CD8-positive, alpha-beta memory T cell (primary cell): ENCODE data around the gene METAP1D. TPM values are rescaled to one million over a fixed set of nuclear protein-coding genes. Genes with fewer than 3 reads are reported as not detected.

Source experiments
- CTCF ChIA-PET: fragments of 350-600 bp; sonication (Branson Sonifier 250); formaldehyde crosslinking; loops from one replicate; lab custom pipeline; 2021; ENCODE audit warnings: antibody characterized with exemption; lab: Charles Lee
- POLR2A ChIA-PET: fragments of 350-600 bp; sonication (Branson Sonifier 250); formaldehyde crosslinking; loops from one replicate; lab custom pipeline; 2021; ENCODE audit warnings: antibody characterized with exemption; lab: Charles Lee
- DNase-seq, 5 donors: peaks; one replicate each; pipeline versions ENCODE4 v3.0.0 to v3.0.0-alpha.2; 2020 to 2022; ENCODE audit warnings: mixed read lengths in 1 of 5
- H3K27ac ChIP-seq: one replicate; pipeline ENCODE4 v1.7.0; 2013; ENCODE audit warnings: low read depth, mild to moderate bottlenecking, low read length, moderate library complexity
- H3K27me3 ChIP-seq: 2 replicates; pipeline ENCODE4 v1.7.0; 2013; ENCODE audit warnings: low read length, mild to moderate bottlenecking; ENCODE audit not compliant: insufficient read depth, poor library complexity, severe bottlenecking
- H3K36me3 ChIP-seq: 2 replicates; pipeline ENCODE4 v1.7.0; 2013; ENCODE audit warnings: mild to moderate bottlenecking, low read length, moderate library complexity; ENCODE audit not compliant: insufficient read depth
- H3K4me1 ChIP-seq: 2 replicates; pipeline ENCODE4 v1.7.0; 2013; ENCODE audit warnings: mild to moderate bottlenecking, low read length, moderate library complexity; ENCODE audit not compliant: insufficient read depth
- H3K4me3 ChIP-seq: 2 replicates; pipeline ENCODE4 v1.7.0; 2013; ENCODE audit warnings: mild to moderate bottlenecking, low read length
- H3K9me3 ChIP-seq: 2 replicates; pipeline ENCODE4 v1.7.0; 2013; ENCODE audit warnings: mild to moderate bottlenecking, low read length
- H3K27ac Mint-ChIP-seq, 8 donors: one replicate each; pipeline ENCODE4 v1.8.0; 2020 to 2021; ENCODE audit warnings: mixed read lengths in 8 of 8, mild to moderate bottlenecking in 6 of 8, inconsistent platforms in 3 of 8, moderate library complexity in 3 of 8
- H3K27me3 Mint-ChIP-seq, 2 donors: one replicate each; pipeline ENCODE4 v1.8.0; 2020 to 2021; ENCODE audit warnings: mixed read lengths in 2 of 2, mild to moderate bottlenecking in 1 of 2, moderate library complexity in 1 of 2
- H3K36me3 Mint-ChIP-seq, 3 donors: one replicate each; pipeline ENCODE4 v1.8.0; 2020 to 2021; ENCODE audit warnings: mixed read lengths in 3 of 3, inconsistent platforms in 1 of 3, mild to moderate bottlenecking in 1 of 3
- H3K4me1 Mint-ChIP-seq, 3 donors: one replicate each; pipeline ENCODE4 v1.8.0; 2020 to 2021; ENCODE audit warnings: mixed read lengths in 3 of 3, inconsistent platforms in 1 of 3, mild to moderate bottlenecking in 1 of 3
- H3K4me3 Mint-ChIP-seq, 7 donors: one replicate each; pipeline ENCODE4 v1.8.0; 2020 to 2021; ENCODE audit warnings: mixed read lengths in 7 of 7, mild to moderate bottlenecking in 6 of 7, moderate library complexity in 4 of 7, inconsistent platforms in 2 of 7
- H3K9me3 Mint-ChIP-seq, 5 donors: one replicate each; pipeline ENCODE4 v1.8.0; 2020 to 2022; ENCODE audit warnings: mixed read lengths in 5 of 5, mild to moderate bottlenecking in 3 of 5, moderate library complexity in 2 of 5, inconsistent platforms in 1 of 5
- polyA plus RNA-seq: library from polyadenylated mRNA; unstranded; fragments of 300-500 nt; fragmentation: Illumina TruSeq; gene quantifications from one replicate; pipeline ENCODE4 v1.2.3, GENCODE V29; 2021
- total RNA-seq, 2 experiments: library from RNA; stranded (reverse); gene quantifications; one replicate each; pipeline ENCODE4 v1.2.3, GENCODE V29; 2021

Gene METAP1D
- total and polyA plus RNA-seq, 3 experiments from 2014 or later = 2.7 to 10.2 (median 9.0) TPM

DNA sequence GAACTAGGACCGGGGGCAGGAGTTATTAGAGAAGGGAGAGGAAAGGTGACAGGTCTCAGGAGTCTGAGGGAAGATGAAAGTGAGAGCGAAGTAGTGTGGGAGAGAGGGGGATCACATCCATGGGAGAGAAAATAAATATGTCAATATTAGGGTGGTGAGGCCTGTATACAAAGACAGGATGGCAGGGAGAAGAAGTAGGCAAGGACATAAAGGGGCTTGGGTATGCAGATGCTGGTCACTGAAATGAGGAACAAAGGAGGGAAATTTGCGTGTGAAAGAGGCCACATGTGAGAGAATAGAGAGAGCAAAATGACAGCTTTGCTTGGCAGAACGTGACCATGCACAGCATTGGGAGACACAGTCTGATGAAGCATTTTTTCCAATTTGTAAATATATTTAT, 13.6 kb downstream of the METAP1D start:
- H3K36me3 Mint-ChIP-seq = peaks cover 2 to 12% (median 4%) of the 10 kb centered on the region in 3 donors
- H3K4me3 Mint-ChIP-seq = no peak overlapping the region
- ChIA-PET POLR2A (no interaction called here), CTCF (no interaction called here)
- H3K27ac Mint-ChIP-seq = peak overlapping the region in 1 of 8 donors; percentile 35
- peaks cover 9% of the 10 kb centered on the region for H3K4me1 ChIP-seq
- no peaks in the 10 kb centered on the region for H3K9me3 Mint-ChIP-seq
- H3K36me3 ChIP-seq = no peaks in the 10 kb centered on the region
- H3K4me1 Mint-ChIP-seq = peaks cover 19 to 29% (median 26%) of the 10 kb centered on the region in 3 donors
- no peaks in the 10 kb centered on the region for H3K27me3 Mint-ChIP-seq
- no peaks in the 10 kb centered on the region for H3K27me3 ChIP-seq
- no peaks in the 10 kb centered on the region for H3K9me3 ChIP-seq
- no peak for DNase-seq
- H3K4me3 ChIP-seq = no peak overlapping the region
- H3K27ac ChIP-seq = no peak overlapping the region

DNA sequence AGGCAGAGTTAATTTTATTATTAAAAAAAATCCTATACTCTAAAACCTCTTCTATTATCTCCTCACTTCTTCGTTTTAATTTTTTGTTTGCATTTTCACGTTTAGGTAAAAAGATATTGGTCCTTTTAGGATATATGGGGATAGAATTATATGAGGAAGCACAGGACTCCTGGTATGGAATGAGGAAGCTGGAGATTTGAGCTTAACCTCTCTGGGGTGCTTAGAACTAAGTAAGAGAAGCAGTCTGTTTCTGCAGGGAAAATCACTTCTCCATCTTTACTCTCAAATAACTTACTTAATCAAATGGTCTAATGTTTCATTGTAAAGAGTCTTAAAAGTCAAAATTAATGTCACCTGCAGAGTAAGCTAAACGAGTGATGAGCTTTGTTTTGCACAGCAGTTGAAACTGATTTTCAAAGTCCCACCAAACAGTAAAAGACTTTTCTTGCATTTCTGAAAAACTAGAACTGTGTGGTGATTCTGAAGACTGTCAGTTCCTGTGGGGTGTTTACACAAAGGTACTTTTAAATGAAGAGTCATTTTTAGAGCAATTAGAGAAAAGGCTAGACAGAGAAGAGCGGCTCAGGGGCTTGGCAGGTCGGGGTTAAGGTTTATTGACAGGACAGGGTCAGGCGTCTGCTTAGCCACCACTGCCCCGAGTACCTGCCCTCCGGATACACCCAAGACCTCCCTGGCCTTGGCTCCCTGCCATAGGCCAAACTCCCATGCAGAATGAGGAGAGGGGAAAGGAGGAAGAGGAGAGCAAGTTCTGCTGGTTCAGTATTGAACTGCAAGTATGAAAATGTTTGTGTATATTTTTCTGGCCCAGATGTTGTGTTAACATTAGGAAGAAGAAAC, 21.6 kb downstream of the METAP1D start:
- Mint-ChIP-seq H3K9me3 (no peaks in the 10 kb centered on the region), H3K4me3 (no peak overlapping the region), H3K4me1 (no peaks in the 10 kb centered on the region), H3K27me3 (no peaks in the 10 kb centered on the region), H3K27ac (no peak overlapping the region), H3K36me3 (peaks cover 0 to 6% (median 4%) of the 10 kb centered on the region in 3 donors)
- Histone ChIP-seq H3K27ac (peak overlapping the region; percentile 3), H3K27me3 (no peaks in the 10 kb centered on the region), H3K4me3 (no peak overlapping the region), H3K36me3 (no peaks in the 10 kb centered on the region), H3K9me3 (no peaks in the 10 kb centered on the region), H3K4me1 (no peaks in the 10 kb centered on the region)
- POLR2A ChIA-PET = no interaction called here
- no peak for DNase-seq
- CTCF ChIA-PET = no interaction called here

- no peak overlapping the region for H3K27ac ChIP-seq
- CTCF ChIA-PET = no interaction called here
- Mint-ChIP-seq H3K36me3 (peaks cover 0 to 6% (median 4%) of the 10 kb centered on the region in 3 donors), H3K27me3 (no peaks in the 10 kb centered on the region), H3K4me3 (no peak overlapping the region), H3K4me1 (no peaks in the 10 kb centered on the region), H3K9me3 (no peaks in the 10 kb centered on the region), H3K27ac (peak overlapping the region in 1 of 8 donors; percentile 43)
- no peak for DNase-seq
- no peaks in the 10 kb centered on the region for H3K36me3 ChIP-seq
- H3K9me3 ChIP-seq = no peaks in the 10 kb centered on the region
- POLR2A ChIA-PET = no interaction called here
- H3K4me1 ChIP-seq = no peaks in the 10 kb centered on the region
- H3K4me3 ChIP-seq = no peak overlapping the region
- no peaks in the 10 kb centered on the region for H3K27me3 ChIP-seq
These were observed 22.2 kb downstream of the METAP1D start for GRCh38 chr2:172021955-172022354.

DNA sequence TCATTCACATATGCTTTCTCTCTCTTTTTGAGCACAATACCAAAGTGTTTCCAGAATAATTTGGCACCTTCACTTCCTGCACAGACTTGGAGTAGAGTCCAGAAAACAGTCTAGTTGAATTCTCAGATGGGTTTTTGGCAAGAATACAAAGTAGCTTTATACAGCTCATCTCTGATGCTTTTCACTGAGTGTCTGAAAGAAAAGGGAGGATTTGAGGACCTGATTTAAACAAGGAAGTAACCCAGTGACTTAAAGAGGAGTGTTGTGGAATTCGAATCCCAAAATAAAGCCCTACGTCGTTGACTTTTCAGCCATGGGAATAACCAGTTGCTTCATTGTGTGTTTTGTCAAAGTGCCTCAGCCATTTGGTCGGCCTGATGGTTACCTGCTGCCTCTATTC, 31.8 kb downstream of the METAP1D start:
- H3K36me3 ChIP-seq = no peaks in the 10 kb centered on the region
- H3K4me3 ChIP-seq = no peak overlapping the region
- Mint-ChIP-seq H3K4me1 (no peaks in the 10 kb centered on the region), H3K36me3 (no peaks in the 10 kb centered on the region), H3K9me3 (no peaks in the 10 kb centered on the region), H3K27ac (peak overlapping the region in 1 of 8 donors; percentile 54), H3K4me3 (no peak overlapping the region), H3K27me3 (no peaks in the 10 kb centered on the region)
- no peaks in the 10 kb centered on the region for H3K4me1 ChIP-seq
- no peak for DNase-seq
- no peaks in the 10 kb centered on the region for H3K27me3 ChIP-seq
- ChIA-PET CTCF (no interaction called here), POLR2A (no interaction called here)
- H3K27ac ChIP-seq = no peak overlapping the region
- H3K9me3 ChIP-seq = no peaks in the 10 kb centered on the region

DNA sequence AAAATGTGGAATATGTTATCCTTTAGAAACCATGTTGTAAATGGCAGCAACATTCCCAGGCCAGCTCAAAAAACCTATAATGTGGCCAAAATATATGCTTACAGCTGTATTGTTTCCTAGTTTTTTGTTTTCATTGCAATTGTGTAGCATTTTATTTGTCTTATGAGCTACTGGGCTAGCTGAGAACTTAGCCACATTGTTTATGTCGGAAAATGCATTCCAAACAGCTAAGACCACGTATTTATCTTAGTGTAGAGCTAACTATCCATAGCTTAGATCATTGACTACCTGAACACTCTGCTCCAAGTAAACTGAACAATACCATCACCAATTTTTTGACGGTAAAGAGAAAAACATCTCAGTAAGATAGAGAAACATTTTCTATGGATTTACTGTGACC, 38.4 kb downstream of the METAP1D start:
- Mint-ChIP-seq H3K9me3 (no peaks in the 10 kb centered on the region), H3K4me1 (no peaks in the 10 kb centered on the region), H3K27me3 (no peaks in the 10 kb centered on the region), H3K27ac (no peak overlapping the region), H3K4me3 (no peak overlapping the region), H3K36me3 (peaks cover 0 to 3% (median 0%) of the 10 kb centered on the region in 3 donors)
- ChIA-PET POLR2A (no interaction called here), CTCF (interaction anchor here (0.9 kb wide), 1 partner anchor 12 kb away, joined by 3 read pairs; no protein-coding TSS in a partner anchor)
- Histone ChIP-seq H3K4me1 (no peaks in the 10 kb centered on the region), H3K4me3 (no peak overlapping the region), H3K9me3 (no peaks in the 10 kb centered on the region), H3K27ac (no peak overlapping the region), H3K27me3 (no peaks in the 10 kb centered on the region), H3K36me3 (no peaks in the 10 kb centered on the region)
- no peak for DNase-seq

GRCh38 chr2:172038604-172039003, 38.9 kb downstream of the METAP1D start:
- Mint-ChIP-seq H3K27me3 (no peaks in the 10 kb centered on the region), H3K27ac (no peak overlapping the region), H3K36me3 (peaks cover 0 to 3% (median 0%) of the 10 kb centered on the region in 3 donors), H3K4me3 (no peak overlapping the region), H3K9me3 (no peaks in the 10 kb centered on the region), H3K4me1 (no peaks in the 10 kb centered on the region)
- Histone ChIP-seq H3K9me3 (no peaks in the 10 kb centered on the region), H3K4me3 (no peak overlapping the region), H3K36me3 (no peaks in the 10 kb centered on the region), H3K27ac (no peak overlapping the region), H3K27me3 (no peaks in the 10 kb centered on the region), H3K4me1 (no peaks in the 10 kb centered on the region)
- ChIA-PET CTCF (interaction anchor here (0.9 kb wide), 1 partner anchor 11 kb away, joined by 3 read pairs; no protein-coding TSS in a partner anchor), POLR2A (no interaction called here)
- no peak for DNase-seq

DNA sequence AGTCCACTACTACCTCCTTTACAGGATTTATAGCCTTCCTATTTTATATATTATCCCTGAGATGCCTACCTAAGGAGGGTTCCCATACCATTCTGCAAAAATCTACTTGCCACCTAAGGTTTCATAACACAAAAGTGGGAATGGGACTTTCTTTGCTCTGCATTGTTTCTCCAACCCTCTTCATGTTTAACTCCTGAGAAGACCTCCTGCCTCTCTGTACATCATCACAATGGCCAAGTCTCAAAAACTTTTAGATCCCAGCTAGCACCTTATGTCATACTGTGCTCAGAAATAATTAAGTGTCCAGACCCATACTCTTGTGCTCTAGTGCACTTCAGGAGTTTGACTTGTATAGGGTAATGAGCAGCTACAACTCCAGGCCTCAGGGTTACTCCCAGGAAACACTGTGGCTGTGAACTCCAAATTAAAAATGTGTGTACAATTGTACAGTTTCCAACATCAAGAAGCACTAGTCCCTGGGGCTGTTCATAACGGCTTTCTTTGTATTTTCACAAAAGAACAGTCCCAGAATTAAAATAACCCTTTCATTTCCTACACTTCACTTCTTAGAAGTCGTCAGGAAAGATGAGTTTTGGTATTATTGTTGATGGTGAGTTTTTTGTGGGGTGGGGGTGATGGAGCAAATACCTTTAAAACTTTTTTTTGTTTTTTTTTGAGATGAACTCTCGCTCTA, 39.4 kb downstream of the METAP1D start:
- Mint-ChIP-seq H3K27ac (no peak overlapping the region), H3K36me3 (peaks cover 0 to 3% (median 0%) of the 10 kb centered on the region in 3 donors), H3K4me1 (no peaks in the 10 kb centered on the region), H3K4me3 (no peak overlapping the region), H3K27me3 (no peaks in the 10 kb centered on the region), H3K9me3 (no peaks in the 10 kb centered on the region)
- ChIA-PET CTCF (no interaction called here), POLR2A (no interaction called here)
- Histone ChIP-seq H3K36me3 (no peaks in the 10 kb centered on the region), H3K9me3 (no peaks in the 10 kb centered on the region), H3K4me1 (no peaks in the 10 kb centered on the region), H3K27me3 (no peaks in the 10 kb centered on the region), H3K27ac (no peak overlapping the region), H3K4me3 (no peak overlapping the region)
- no peak for DNase-seq

- CTCF ChIA-PET = no interaction called here
- Histone ChIP-seq H3K9me3 (no peaks in the 10 kb centered on the region), H3K27ac (no peak overlapping the region), H3K36me3 (no peaks in the 10 kb centered on the region), H3K27me3 (no peaks in the 10 kb centered on the region), H3K4me3 (no peak overlapping the region), H3K4me1 (no peaks in the 10 kb centered on the region)
- Mint-ChIP-seq H3K4me3 (no peak overlapping the region), H3K27ac (no peak overlapping the region), H3K36me3 (peaks cover 0 to 3% (median 0%) of the 10 kb centered on the region in 3 donors), H3K4me1 (no peaks in the 10 kb centered on the region), H3K27me3 (no peaks in the 10 kb centered on the region), H3K9me3 (no peaks in the 10 kb centered on the region)
- POLR2A ChIA-PET = no interaction called here
- no peak for DNase-seq
These were observed 40.6 kb downstream of the METAP1D start for GRCh38 chr2:172040311-172040710.
